ENCODE measurements around the gene ELOVL1.

The ELOVL1 gene

GRCh38 chr1:43357251-43357650, 10.6 kb downstream of the ELOVL1 start:
- DNase-seq (ENCODE audit: low read depth, low spot score) = no peak
- no peak overlapping the region for H3K4me3 ChIP-seq (ENCODE audit: low read depth, low read length)
- TF ChIP-seq, protein P1, sequence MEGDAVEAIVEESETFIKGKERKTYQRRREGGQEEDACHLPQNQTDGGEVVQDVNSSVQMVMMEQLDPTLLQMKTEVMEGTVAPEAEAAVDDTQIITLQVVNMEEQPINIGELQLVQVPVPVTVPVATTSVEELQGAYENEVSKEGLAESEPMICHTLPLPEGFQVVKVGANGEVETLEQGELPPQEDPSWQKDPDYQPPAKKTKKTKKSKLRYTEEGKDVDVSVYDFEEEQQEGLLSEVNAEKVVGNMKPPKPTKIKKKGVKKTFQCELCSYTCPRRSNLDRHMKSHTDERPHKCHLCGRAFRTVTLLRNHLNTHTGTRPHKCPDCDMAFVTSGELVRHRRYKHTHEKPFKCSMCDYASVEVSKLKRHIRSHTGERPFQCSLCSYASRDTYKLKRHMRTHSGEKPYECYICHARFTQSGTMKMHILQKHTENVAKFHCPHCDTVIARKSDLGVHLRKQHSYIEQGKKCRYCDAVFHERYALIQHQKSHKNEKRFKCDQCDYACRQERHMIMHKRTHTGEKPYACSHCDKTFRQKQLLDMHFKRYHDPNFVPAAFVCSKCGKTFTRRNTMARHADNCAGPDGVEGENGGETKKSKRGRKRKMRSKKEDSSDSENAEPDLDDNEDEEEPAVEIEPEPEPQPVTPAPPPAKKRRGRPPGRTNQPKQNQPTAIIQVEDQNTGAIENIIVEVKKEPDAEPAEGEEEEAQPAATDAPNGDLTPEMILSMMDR (IDR thresholded peaks at IDR 0.05; ENCODE audit: insufficient read depth, low read length, missing control alignments) = no peak
- CTCF ChIA-PET = interaction anchor here (1.4 to 2.8 kb wide), 4 partner anchors 9 to 131 kb away, joined by 6 to 24 read pairs (median 8); no protein-coding TSS in a partner anchor
- POLR2A ChIA-PET = no interaction called here

- no peak overlapping the region for H3K4me3 ChIP-seq (ENCODE audit: low read depth, low read length)
- TF ChIP-seq, protein P1 (IDR thresholded peaks at IDR 0.05; ENCODE audit: insufficient read depth, low read length, missing control alignments) = no peak
- no peak for DNase-seq (ENCODE audit: low read depth, low spot score)
- POLR2A ChIA-PET = no interaction called here
- CTCF ChIA-PET = interaction anchor here (0.7 to 2.3 kb wide), 2 partner anchors 116 to 128 kb away, joined by 3 to 7 read pairs; no protein-coding TSS in a partner anchor
These were observed 12.9 kb downstream of the ELOVL1 start for GRCh38 chr1:43354936-43355335.

GRCh38 chr1:43354471-43354870, 13.3 kb downstream of the ELOVL1 start:
- DNase-seq (ENCODE audit: low read depth, low spot score) = no peak
- no peak overlapping the region for H3K4me3 ChIP-seq (ENCODE audit: low read depth, low read length)
- ChIA-PET CTCF (interaction anchor here (0.6 to 2.3 kb wide), 4 partner anchors 9 to 133 kb away, joined by 3 to 7 read pairs (median 4); no protein-coding TSS in a partner anchor), POLR2A (no interaction called here)
- TF ChIP-seq, protein P1 (IDR thresholded peaks at IDR 0.05; ENCODE audit: insufficient read depth, low read length, missing control alignments) = no peak

- TF ChIP-seq, protein P1 (IDR thresholded peaks at IDR 0.05; ENCODE audit: insufficient read depth, low read length, missing control alignments) = no peak
- no peak overlapping the region for H3K4me3 ChIP-seq (ENCODE audit: low read depth, low read length)
- no peak for DNase-seq (ENCODE audit: low read depth, low spot score)
- CTCF ChIA-PET = interaction anchor here (0.8 to 1.4 kb wide), 2 partner anchors 13 to 126 kb away, joined by 3 read pairs; no protein-coding TSS in a partner anchor
- POLR2A ChIA-PET = no interaction called here
These were observed 14.9 kb downstream of the ELOVL1 start for GRCh38 chr1:43352881-43353280.

DNA sequence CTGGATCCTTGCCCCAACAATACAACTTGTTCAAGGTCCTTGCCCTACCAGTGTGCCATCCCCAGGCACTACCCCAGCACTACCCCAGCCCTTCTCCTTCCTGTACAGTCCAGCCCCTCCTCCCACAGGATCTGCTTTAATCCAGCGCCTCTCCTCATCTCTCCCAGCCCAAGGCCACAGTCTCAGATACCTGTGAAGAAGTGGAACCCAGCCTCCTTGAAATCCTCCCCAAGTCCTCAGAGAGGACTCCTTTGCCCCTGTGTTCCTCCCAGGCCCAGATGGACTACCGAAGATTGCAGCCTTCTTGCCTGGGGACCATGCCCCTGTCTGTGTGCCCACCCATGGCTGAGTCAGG, 15.5 kb downstream of the ELOVL1 start:
- TF ChIP-seq, protein P1 (IDR thresholded peaks at IDR 0.05; ENCODE audit: insufficient read depth, low read length, missing control alignments) = no peak
- ChIA-PET POLR2A (no interaction called here), CTCF (interaction anchor here (0.8 kb wide), 1 partner anchor 125 kb away, joined by 3 read pairs; no protein-coding TSS in a partner anchor)
- DNase-seq (ENCODE audit: low read depth, low spot score) = no peak
- no peak overlapping the region for H3K4me3 ChIP-seq (ENCODE audit: low read depth, low read length)

DNA sequence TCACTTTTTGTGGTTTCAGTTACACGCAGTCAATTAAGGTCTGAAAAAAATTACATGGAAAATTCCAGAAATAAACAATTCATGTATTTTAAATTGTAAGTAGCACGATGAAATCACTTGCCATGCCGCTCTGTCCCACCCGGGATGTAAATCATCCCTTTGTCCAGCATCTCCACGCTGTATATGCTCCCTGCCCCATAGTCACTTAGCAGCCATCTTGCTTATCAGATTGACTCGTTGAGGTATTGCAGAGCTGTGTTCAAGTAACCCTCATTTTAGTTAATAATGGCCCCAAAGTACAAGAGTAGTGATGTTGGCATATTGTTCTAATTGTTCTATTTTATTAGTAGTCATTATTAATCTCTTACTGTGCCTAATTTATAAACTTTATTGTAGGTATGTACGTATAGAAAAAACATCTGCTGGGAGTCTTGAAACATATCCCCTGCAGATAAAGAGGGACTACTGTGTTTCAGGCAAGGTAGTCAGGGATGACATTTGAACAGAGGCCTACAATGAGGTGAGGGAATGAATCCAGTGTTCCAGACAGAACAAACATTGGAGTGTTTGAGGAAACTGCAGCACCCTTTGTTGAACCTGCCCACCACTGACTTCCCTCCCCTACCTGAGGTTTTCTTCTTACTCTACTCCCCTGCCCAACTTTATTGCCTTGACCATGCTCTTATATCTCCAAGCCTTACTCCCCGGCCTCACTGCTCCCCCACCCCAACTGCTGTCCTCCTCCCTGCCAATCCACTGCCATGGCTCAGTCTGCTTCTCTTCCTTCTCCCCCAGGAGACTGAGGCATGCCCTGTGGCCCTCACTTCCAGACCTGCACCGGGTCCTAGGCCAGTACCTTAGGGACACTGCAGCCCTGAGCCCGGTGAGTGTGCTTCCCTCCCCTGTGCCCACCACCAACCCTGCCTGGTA, 16.1 kb downstream of the ELOVL1 start:
- CTCF ChIA-PET = interaction anchor here (0.8 kb wide), 1 partner anchor 125 kb away, joined by 3 read pairs; no protein-coding TSS in a partner anchor
- TF ChIP-seq, protein P1 (IDR thresholded peaks at IDR 0.05; ENCODE audit: insufficient read depth, low read length, missing control alignments) = no peak
- POLR2A ChIA-PET = no interaction called here
- no peak for DNase-seq (ENCODE audit: low read depth, low spot score)
- H3K4me3 ChIP-seq (ENCODE audit: low read depth, low read length) = no peak overlapping the region

Data from AG04449 (cell line).